Measurements from ENCODE around the gene EPHA10.

GRCh38 chr1:37752213-37752582 is 12.7 kb downstream of the EPHA10 start:
- TF ChIP-seq POU6F1 (CRISPR knock-in tag; IDR thresholded peaks at IDR 0.05; ENCODE audit: borderline replicate concordance, low read depth) (no peak), ZFP30 (CRISPR knock-in tag; IDR thresholded peaks at IDR 0.05) (no peak), TOX (CRISPR knock-in tag; IDR thresholded peaks at IDR 0.05; ENCODE audit: borderline replicate concordance) (no peak), SNAI2 (CRISPR knock-in tag; IDR thresholded peaks at IDR 0.05) (no peak), CSRNP3 (CRISPR knock-in tag; IDR thresholded peaks at IDR 0.05) (no peak), ISL1 (CRISPR knock-in tag; IDR thresholded peaks at IDR 0.05) (no peak), RARB (CRISPR knock-in tag; IDR thresholded peaks at IDR 0.05) (no peak), ARNTL (CRISPR knock-in tag; IDR thresholded peaks at IDR 0.05; ENCODE audit: borderline replicate concordance, low read depth) (no peak), ZFP3 (CRISPR knock-in tag; IDR thresholded peaks at IDR 0.05) (no peak)
